Uterus (tissue), 2 donors: ENCODE results near the gene AGXT.

Experiments used
- POLR2A ChIP-seq, 2 donors: fragments of 450-650 bp; IDR thresholded peaks; one replicate each; pipeline ENCODE4 v1.6.1; 2016; ENCODE audit warnings: antibody characterized with exemption in 2 of 2, mild to moderate bottlenecking in 1 of 2, moderate library complexity in 1 of 2
- TF ChIP-seq, protein P1 (sequence below), 4 experiments: fragments of 200-600 bp in 2 of 4; fragments of 450-650 bp in 2 of 4; sonication (generic) in 2 of 4; IDR thresholded peaks; one replicate each; pipeline ENCODE4 v1.5.1; 2016 to 2019; ENCODE audit warnings: antibody characterized with exemption in 4 of 4, mild to moderate bottlenecking in 2 of 4, moderate library complexity in 1 of 4

DNA sequence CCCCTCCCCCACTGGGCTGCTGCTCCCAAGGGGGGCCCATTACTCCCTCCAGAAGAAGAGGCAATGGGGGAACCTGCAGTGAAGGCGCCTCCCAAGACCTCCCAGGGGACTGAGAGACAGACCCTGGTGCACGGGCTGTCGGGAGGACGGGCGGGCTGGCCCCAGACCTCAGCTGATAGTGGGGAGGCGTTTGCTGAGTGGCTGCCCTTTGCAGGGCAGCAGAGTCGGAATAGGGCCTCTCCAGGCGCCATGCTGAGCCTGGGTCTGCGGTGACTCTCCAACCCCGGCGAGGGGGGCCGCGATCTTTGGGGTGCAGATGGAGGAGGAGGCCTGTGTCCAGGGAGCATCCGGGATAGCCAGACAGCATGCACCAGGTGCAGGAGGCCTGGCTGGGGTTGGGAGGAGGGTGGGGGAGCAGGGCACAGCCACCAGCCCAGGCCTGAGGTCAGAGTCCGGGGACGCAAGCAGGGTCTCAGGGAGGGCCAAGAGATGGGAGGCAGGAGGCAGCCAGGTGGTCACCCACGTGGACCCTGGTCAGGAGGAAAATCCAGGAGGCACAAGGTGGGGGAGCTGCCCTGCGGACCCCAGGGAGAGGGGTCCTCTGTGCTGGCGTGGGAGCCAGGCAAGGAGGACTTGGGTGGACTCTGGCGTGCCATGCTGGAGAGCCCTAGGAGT is 48.5 kb downstream of the AGXT start:
- TF ChIP-seq, protein P1, sequence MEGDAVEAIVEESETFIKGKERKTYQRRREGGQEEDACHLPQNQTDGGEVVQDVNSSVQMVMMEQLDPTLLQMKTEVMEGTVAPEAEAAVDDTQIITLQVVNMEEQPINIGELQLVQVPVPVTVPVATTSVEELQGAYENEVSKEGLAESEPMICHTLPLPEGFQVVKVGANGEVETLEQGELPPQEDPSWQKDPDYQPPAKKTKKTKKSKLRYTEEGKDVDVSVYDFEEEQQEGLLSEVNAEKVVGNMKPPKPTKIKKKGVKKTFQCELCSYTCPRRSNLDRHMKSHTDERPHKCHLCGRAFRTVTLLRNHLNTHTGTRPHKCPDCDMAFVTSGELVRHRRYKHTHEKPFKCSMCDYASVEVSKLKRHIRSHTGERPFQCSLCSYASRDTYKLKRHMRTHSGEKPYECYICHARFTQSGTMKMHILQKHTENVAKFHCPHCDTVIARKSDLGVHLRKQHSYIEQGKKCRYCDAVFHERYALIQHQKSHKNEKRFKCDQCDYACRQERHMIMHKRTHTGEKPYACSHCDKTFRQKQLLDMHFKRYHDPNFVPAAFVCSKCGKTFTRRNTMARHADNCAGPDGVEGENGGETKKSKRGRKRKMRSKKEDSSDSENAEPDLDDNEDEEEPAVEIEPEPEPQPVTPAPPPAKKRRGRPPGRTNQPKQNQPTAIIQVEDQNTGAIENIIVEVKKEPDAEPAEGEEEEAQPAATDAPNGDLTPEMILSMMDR (IDR thresholded peaks at IDR 0.05), result no peak
- TF ChIP-seq POLR2A (IDR thresholded peaks at IDR 0.05), result no peak
